Central memory CD4-positive, alpha-beta T cell (primary cell): ENCODE results near the gene EXOC3L4.

Source experiments
- DNase-seq: peaks from one replicate; pipeline ENCODE4 v3.0.0; 2022

EXOC3L4 gene

GRCh38 chr14:103156651-103157378, 62.3 kb downstream of the EXOC3L4 start:
- DNase-seq: no peak

DNA sequence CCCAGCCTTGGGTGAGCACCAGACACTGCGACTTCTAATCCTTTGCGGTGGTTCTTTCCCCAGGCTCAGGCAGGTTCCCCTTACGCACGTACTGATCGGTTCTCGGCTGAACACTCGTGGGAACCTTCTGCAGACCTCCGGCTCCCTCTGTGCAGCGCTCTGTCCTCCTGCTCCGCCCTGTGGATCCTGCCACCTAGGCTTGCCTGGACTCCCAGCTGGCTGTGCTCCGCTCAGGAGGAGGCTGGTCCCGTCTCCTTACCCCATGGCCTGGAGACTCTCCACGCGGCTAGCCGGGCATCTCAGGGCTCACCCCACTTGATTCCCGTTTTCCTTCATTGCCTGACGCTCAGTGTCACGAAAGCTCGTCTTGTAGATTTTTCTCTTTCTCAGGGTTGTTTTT, 63.4 kb downstream of the EXOC3L4 start:
- DNase-seq: no peak

- no peak for DNase-seq
Observed at GRCh38 chr14:103158688-103159087, 64.2 kb downstream of the EXOC3L4 start.
